Stimulated activated CD4-positive, alpha-beta T cell treated with anti-CD3 and anti-CD28 coated beads, Interleukin-15, amount 100 ng/mL, for 48 hours (primary cell): ENCODE data around the gene LYPD6B.

Experiments
- DNase-seq, 2 donors: peaks; one replicate each; pipeline ENCODE4 v3.0.0-alpha.2; 2020; ENCODE audit warnings: low read depth in 2 of 2

The LYPD6B gene

DNA sequence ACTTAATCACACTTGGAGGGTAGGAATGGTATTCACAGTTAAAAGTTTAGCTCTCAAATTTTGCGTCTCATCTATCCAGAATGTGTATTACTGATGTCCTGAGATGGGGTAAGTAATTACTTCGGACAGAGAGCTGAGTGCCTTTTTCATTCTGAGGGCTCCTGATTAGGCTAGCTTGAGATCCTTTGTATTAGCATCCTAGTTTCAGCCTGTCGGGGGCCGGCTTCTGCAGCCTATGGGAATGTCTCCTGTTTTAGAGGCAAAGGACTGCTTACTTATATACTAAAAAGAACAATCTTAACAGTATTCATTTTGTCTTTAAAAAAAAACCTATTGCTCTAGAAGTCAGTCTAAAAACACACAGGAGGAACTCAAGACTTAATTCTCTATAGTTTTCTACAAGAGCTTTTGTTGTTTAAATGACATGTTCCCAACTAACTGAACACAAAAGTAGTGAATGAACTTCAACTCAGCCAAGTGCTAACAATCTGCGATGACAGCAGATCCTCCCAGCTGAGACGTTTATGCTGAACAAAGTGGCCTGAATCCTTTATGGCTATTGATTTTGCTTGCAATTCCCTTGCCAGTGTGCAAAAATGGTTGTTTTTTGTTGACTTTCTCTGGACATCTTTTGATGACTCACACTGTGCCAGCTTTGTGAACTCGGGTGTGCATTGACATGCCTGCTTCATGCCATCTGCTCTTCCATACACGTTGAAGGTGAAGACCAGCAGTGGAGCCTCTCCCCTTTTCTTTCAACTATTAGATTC is 118.7 kb downstream of the LYPD6B start:
- no peak for DNase-seq

DNA sequence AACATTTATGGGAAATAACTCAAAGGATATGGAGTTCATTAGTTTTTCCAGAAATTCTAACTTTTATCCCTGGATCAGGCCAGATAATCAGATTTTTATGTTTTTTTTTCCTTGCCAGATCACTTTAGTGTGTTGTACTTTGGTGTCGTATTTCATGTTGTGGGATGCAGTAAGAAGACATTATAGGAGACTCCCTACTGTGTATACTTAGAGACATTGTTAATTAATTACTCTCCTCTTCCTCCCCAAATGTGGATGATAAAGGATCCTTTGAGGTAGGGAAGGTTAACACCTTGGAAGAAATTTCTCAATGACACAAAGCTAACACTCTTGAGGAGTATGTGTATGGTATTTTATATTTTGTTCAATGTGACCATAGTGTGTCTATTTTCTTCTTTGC is 120.5 kb downstream of the LYPD6B start:
- DNase-seq = no peak

DNA sequence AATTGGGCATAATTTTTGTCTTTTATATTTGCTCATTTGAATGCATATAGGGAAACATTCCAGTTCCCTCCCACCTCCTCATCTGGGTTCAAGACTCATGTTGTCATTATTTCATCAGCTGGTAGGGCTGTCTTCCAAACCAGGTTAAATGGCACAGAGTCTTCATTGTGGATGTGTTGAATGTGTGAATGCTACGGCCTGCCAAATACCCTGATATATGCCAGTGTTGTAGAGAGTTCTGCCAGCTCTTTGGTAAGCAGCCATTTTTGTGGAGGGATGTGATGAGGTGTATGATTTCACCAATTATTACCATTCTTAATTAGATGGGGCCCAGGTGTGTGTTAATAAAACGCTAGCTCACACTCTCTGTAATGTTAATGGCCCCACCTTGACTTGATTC is 121.7 kb downstream of the LYPD6B start:
- DNase-seq = no peak

DNA sequence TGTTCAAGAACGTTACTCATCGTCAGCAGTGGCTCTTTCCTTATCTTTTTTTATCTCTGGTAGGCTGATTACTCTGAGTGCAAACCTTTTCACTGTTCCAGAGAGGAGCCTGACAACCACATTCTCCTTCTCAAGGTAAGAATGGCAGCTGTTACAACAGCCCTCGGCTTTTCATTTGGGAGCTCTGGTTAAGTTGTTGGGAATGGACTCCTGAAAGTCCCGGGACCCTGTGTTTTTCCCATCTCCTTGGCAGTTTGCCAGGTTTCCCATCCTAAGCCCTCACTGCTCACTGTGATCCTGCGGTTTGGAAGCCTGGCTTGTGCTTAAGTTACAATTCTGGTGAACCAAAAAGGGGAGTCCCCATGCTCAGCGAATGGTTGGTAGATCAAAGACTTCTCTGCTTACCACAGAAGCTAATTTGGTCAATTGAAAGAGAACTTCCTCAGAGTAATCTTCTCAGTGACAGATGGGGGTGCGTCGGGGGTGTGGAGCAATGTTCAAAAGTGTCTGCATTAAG is 122.3 kb downstream of the LYPD6B start:
- peak in 1 of 2 donors; percentile 10 for DNase-seq

DNA sequence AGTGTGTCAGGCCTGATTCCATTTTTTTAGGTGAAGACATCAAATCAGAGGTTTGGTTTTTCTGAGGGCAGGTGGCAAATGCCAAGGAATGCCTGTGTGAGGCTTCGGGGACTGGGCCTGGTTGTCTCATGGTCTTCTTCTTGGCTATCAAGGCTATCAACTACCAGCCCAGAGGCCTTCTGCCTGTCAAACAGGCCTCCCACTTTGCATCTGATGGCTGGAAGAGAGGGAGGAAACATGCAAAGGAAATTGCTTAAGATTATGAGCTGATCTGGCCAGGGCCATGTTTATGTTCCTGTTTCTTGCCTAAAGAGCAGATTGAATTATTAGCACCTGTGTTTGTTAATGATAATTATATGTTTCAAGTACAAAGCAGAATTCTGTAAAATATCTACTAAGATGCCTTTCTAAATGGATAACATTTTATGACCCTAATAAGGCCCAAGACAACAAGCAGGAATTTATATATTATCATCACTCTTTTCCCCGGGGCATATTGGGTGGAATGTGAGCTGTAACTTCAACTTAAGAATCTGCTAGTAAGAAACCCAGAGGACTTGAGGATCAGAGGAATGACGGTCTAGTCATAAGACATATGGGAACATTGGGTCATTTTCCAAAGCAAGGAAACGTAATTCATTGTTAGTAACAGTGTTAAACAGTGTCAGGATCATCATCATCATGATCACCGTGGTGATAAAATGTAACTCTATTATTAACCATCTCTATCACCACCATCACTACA is 123.2 kb downstream of the LYPD6B start:
- no peak for DNase-seq

DNA sequence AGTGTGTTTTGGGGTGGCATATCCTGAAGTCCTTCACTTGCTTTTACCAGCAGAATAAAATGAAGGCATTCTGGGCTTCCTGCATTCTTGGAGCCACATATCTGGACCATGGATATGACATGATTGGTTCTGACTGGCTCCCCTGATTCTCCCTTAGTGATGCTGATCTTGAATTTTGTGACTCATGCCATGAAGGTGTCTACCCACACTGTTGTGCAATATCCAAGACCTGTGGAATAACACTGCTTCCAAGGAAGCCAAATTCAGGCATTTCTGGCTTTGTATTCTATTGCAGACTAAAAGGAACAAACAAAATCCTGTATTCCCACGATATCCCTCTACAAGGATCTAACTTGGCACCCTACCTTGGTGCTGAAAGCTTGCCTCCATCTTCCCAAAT is 125.8 kb downstream of the LYPD6B start:
- no peak for DNase-seq

DNA sequence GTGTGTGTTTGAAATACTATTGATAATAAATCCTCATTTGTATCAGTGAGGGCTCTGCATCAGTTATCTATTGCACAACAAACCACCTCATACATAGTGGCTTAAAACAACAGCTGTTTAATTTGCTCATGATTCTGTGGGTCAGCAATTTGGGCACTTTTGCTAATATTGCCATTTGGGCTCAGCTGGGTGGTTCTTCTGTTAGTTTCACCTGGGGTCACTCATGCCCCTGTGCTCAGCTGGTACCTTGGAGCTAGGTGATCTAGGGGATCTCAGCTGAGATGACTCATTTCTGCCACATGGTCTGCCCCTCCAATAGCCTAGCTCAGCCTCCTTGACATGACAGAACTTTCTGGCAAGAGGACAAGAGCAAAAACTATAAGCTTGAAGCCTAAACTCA is 126.3 kb downstream of the LYPD6B start:
- no peak for DNase-seq

DNA sequence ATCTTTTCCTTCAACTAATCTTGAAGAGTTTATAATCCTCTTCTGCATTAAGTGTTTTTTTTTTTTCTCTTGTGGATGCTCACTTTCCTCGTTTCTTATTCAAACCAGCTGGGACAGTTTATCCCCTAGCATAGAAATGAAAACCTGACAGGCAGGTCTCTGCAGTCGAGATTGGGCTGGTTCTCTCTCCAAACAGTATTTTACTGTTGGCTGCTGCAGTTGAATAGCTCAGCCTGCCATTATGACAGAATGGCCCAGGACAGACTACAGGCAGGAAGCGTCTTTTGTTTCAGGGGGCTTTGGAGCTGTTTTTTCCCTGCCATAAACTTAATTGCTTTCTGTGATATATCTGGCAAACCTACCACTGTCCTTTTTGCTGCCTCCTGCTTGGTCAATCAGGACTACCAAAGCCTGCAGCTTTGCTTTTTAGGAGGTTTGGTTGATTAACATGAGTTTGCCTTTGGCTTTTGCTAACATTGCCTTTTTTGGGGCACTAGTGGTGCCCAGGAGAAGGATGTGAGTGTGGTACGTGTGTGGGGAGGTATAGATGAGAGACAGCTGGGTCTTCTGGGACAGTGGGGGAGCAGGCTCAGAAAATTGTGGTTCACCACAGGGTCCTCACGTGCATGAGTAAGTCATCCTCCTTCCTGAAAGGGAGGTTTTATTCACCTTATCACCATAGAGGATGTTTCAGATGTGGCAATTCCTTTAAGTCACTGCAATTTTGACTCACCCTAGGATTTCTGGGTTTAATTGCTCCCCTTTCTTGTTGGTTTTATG is 128.7 kb downstream of the LYPD6B start:
- peak; percentile 28 to 40 for DNase-seq

DNA sequence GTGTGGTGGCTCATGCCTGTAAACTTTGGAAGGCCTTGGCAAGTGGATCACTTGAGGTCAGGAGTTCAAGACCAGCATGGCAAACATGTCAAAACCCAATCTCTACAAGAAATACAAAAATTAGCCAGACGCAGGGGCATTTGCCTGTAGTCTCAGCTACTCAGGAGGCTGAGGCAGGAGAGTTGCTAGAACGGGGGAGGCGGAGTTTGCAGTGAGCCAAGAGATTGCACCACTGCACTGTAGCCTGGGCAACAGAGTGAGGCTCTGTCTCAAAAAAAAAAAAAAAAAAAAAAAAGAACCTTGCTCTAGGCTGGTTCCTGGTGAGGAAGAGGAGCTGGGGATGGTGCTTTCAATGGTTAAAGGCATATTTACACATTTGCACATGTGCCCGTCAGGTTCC is 129.4 kb downstream of the LYPD6B start:
- DNase-seq = no peak

DNA sequence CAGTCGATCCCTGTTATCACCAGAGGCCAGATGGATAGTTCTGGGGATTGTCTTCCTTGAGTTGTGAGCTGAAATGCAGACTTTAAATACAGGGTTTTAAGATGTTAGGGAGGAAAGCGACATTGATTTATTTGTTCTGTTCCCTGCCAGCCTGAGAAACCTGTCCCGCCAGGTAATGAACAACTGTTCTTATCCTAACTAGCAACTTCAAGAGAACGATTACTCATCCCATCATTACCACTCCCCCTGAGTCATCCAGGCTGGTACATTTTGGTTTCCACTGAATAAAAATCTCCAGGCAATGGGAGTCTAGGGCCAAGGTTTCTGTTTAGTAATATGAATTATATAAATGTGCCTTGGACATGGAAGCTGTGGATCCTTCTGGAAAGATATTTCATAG is 131.2 kb downstream of the LYPD6B start:
- no peak for DNase-seq

DNA sequence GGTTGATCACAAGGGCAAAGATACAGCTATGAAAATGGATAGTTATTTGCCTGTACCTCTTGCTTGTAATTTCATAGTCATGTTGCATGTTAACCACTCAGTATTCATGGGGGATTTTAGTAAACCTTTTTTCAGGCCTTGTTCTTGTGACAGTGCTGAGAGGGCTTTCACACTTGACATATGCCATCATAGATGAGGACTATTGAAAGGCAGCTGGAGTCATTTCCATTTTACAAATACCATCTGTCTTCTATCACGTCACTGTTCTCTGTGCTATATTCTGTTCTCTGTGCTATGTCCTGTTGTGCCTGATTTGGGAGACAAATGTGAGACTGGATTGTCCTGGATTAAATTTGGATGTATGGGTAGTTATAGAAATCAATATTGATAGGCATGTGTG is 131.7 kb downstream of the LYPD6B start:
- no peak for DNase-seq

DNA sequence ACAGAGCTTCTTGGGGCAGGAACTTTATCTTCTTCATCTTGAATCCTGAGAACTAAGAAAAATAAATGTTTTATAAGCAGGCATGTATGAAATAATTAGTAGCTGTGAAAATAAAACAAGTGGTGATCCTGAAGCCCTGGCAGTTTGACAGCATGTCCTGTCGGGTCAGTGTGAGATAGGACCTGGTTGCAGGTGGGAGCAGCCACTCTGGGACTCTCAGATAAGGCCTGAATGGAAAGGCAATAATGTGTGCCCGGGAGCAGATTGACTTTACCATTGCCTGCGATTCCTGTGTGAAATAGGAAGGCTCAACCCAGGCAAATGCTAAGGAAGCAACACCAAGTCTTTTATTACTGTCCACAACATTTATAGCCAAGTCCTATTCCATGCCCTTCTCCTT is 132.4 kb downstream of the LYPD6B start:
- DNase-seq = no peak

DNA sequence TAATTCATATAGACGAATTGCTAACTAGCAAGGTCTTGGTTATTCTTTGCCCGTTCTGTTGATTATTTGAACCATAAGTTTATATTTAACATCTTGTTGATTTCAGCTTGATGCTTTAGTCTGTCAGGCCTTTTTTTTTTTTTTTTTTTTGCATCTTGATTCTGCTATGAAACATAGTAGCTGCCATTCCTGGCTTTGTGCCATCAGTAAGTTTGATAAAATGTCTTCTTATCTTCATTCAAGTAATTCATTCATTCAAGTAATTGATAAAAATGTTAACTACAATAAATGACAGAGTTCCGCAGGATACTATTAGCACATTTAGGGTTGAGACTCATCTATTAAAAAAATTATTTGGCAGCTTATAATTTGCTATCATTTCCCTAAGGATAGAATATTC is 134.7 kb downstream of the LYPD6B start:
- no peak for DNase-seq

DNA sequence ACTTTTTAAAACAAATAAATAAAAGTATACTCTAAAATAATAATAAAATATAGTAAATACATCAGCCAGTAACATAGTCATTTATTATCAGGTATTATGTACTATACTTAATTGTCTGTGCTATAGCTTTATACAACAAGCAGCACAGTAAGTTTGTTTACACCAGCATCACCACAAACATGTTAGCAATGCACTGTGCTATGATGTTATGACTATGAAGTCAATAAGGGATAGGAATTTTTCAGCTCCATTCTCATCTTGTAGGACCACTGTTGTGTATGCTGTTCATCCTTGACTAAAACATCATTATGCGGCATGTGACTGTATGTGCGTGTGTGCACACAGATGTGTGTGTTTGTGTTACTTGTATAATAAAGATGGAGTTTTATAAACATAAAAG is 137.5 kb downstream of the LYPD6B start:
- DNase-seq = no peak

DNA sequence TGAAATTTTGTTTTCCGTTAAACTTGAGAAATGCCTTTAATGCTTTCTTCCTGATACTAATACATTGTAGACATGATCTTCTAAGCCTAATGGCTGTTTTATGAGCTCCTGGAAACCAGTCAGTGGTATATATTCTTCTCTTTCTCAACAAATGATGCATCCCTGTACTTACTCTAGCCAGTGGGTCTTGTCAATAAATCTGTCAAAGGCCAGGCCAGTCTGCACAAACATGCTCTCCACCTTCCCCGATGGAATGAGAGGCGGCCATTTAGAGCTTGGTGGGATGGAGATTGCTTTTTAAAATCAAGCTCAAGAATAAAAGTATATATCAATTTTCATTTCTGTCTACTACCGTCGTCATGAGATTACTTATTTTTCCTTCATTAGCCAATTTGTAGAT is 140.1 kb downstream of the LYPD6B start:
- DNase-seq = no peak

DNA sequence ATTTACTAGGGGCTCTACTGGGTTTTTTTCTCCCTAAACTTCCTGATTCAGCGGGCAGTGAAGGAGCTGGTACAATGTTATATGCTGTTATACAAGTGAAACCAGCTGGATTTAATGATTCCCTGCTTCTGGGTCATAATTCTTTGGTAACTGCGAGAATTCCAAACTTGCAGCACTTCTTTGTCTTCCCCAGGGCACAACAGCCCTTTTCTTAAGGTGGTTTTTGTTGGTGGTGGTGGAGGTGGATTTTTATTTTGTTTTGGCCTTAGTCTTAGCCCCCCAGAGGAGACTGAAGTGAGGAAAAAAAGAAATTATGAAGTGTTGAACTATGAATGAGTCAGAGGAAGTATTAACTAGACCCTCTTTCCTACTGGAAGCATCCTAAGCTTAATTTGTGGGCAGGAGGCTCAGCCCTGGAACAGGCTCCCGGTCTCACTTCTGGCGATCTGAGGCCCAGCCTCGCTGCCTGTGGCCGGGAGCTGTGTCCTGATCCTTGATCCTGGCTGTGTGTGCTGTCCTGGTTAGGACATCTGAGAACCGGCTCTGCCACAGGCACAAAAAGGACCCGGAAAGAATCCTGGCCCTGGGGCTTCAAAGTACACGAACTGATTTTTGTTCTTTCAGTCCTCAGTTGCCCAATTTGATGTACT is 141.9 kb downstream of the LYPD6B start:
- DNase-seq = no peak

DNA sequence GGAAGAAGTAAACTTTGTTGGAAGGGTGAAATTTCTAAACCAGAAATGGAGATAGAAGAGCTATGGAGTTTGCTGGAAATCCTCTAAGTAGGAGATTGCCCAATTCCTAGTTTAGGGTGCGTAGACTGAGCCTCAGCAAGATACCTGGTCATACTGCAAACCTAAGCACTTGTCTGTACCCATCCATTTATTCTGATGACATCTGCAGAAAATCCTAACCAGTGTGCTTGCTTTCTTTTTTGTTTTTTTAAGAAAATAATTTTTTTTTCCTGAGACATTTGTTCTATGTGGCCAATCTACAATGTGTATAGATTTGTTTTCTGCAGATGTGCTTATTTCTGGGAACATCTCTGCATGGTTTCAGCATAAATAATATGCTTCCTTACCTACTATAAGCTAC is 144.7 kb downstream of the LYPD6B start:
- DNase-seq = no peak

DNA sequence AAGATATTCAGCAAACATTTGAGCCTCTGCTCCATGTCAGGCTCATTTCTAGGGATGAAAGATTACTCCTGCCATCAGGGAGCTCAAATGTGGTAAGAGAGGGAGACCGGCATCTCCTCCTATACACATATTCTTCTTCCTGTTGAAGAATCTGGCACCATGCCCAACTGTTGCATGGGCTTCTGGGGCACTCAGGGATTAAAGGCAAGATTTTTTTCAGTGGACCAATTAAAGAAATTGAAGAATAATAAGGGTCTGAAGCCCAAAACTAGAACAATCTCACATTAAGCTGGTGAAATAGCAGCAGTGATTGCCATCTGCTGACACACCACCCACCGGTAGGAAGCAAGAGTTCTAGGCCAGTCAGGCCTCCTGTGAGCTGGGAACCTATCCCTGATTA is 146.5 kb downstream of the LYPD6B start:
- no peak for DNase-seq

DNA sequence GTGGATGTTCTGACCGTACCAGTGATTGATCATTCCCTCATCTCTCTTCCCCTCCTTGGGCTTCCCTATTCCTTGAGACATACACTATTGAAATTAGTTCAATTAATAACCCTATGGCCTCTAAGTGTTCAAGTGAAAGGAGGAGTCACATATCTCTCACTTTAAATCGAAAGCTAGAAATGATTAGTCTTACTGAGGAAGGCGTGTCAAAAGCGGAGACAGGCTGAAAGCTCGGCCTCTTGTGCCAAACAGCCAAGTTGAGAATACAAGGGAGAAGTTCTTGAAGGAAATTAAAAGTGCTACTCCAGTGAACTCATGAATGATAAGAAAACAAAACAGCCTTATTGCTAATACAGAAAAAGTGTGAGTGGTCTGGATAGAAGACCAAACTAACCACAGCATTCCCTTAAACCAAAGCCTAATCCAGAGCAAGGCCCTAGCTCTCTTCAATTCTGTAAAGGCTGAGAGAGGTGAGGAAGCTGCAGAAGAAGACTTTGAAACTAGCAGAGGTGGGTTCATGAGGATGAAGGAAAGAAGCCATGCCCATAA is 147.5 kb downstream of the LYPD6B start:
- no peak for DNase-seq

DNA sequence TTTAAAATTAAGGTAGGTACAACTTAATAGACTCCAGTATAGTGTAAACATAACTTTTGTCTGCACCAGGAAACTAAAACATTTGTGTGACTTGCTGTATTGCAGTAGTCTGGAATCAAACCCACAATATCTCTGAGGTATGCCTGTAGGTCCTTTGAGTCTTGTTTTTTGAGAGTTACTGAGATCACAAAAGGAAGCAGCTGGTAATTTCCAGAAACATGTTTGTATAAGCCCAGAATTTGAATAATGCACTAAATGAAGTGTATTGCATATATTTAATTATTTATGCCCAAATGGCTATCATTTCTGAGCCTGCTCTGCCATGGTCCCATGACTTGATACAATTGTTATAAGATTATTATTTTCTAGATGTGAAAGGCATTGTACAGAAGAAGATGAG is 148.6 kb downstream of the LYPD6B start:
- no peak for DNase-seq

DNA sequence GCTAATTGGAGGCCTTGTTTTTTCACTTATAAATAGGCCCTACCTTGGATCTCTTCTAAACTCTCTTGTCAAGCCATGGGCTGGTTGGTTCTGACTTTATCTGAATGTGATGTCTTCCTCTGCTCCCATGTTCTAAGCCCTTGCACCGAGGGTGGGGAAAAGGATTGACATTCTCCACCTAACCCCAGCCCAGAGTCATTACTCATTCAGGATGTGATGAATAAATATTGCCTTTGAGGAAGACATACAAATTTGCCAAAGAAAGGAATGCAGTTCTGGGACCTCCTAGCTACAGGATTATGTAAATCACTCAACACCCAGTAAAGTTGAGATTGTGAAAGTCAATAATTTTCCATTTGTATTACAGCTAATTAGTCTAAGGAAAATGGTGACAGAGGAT is 149.8 kb downstream of the LYPD6B start:
- DNase-seq = no peak

DNA sequence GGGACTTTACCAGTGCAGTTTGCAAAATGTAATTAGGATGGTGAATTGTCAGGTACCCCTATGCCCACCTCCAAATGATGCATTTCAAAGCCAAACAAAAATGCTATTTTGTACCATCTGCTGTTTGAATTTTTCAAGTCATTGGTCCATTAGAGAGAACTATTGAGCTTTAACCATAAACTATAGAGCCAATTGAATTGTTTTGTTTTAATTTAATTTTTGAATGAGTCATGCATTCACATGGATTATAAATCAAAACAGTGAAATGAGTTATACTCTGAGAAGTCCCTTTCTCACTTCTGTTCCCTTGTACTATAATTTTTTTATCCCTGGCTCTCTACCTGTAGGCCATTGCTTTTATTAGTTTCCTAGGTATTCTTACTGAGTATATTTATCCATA is 151.3 kb downstream of the LYPD6B start:
- DNase-seq = no peak
